KMS-11 (cell line): Measurements from ENCODE around the gene RPGRIP1L.

Source experiments
- H2AFZ ChIP-seq: fragments of 200-600 bp; sonication (generic); 2 replicates; pipeline ENCODE4 v1.6.1; 2016; ENCODE audit warnings: antibody characterized with exemption, mixed run types, low read depth
- H3K27ac ChIP-seq: fragments of 200-600 bp; sonication (generic); 2 replicates; pipeline ENCODE4 v1.6.1; 2016; ENCODE audit warnings: mild to moderate bottlenecking, mixed run types
- H3K27me3 ChIP-seq: fragments of 200-600 bp; sonication (generic); 2 replicates; pipeline ENCODE4 v1.6.1; 2017; ENCODE audit warnings: mild to moderate bottlenecking, low read depth, mixed run types, moderate library complexity; ENCODE audit not compliant: insufficient read depth
- H3K36me3 ChIP-seq: fragments of 200-600 bp; sonication (generic); 2 replicates; pipeline ENCODE4 v1.6.1; 2017; ENCODE audit warnings: mild to moderate bottlenecking, mixed run types; ENCODE audit not compliant: insufficient read depth
- H3K4me1 ChIP-seq: fragments of 200-600 bp; sonication (generic); 2 replicates; pipeline ENCODE4 v1.6.1; 2016; ENCODE audit warnings: mild to moderate bottlenecking, low read depth, mixed run types; ENCODE audit not compliant: poor library complexity, severe bottlenecking
- H3K4me2 ChIP-seq: fragments of 200-600 bp; sonication (generic); 2 replicates; pipeline ENCODE4 v1.7.0; 2016; ENCODE audit warnings: mild to moderate bottlenecking, mixed run types
- H3K4me3 ChIP-seq: fragments of 200-600 bp; sonication (generic); IDR thresholded peaks from 2 replicates; pipeline ENCODE4 v1.6.1; 2017; ENCODE audit warnings: low read depth, low read length, mixed read lengths; ENCODE audit not compliant: insufficient read depth
- H3K79me2 ChIP-seq: fragments of 200-600 bp; sonication (generic); 2 replicates; pipeline ENCODE4 v1.6.1; 2016; ENCODE audit warnings: low read depth, mixed run types; ENCODE audit not compliant: insufficient read depth
- H3K9ac ChIP-seq: fragments of 200-600 bp; sonication (generic); 2 replicates; pipeline ENCODE4 v1.6.1; 2016; ENCODE audit warnings: mild to moderate bottlenecking, mixed run types
- H4K20me1 ChIP-seq: fragments of 200-600 bp; sonication (generic); 2 replicates; pipeline ENCODE4 v1.6.1; 2016; ENCODE audit warnings: mild to moderate bottlenecking, mixed run types; ENCODE audit not compliant: insufficient read depth
- CTCF ChIP-seq: fragments of 200-600 bp; sonication (generic); conservative IDR thresholded peaks from 2 replicates; pipeline ENCODE4 v1.6.1; 2017; ENCODE audit warnings: low read depth, mild to moderate bottlenecking, antibody characterized with exemption, low read length, moderate library complexity, mixed read lengths

The RPGRIP1L gene

GRCh38 chr16:53703590-53704444 is at the start of gene RPGRIP1L, which contains the start of gene FTO:
RPGRIP1L (minus strand) TSS chr16:53703859; CDS start chr16:53700723, 3,136 bp downstream.
FTO (plus strand) TSS chr16:53704156.
- Histone ChIP-seq H3K27ac (no peak within 1 kb of the TSS), H3K4me1 (peaks cover 18% of the 10 kb centered on the region), H3K4me3 (peak within 1 kb of the TSS; percentile 35), H2AFZ (peak within 1 kb of the TSS; percentile 86), H3K36me3 (no peaks in the 10 kb centered on the region), H4K20me1 (no peaks in the 10 kb centered on the region), H3K27me3 (no peaks in the 10 kb centered on the region), H3K79me2 (peaks cover 25% of the 10 kb centered on the region), H3K4me2 (peak within 1 kb of the TSS; percentile 96), H3K9ac (peak within 1 kb of the TSS; percentile 47; the same call in 1 of the 2 replicates)
- TF ChIP-seq CTCF = no peak

GRCh38 chr16:53753431-53753830 is 49.8 kb upstream of the RPGRIP1L start:
- no peaks in the 10 kb centered on the region for H4K20me1 ChIP-seq
- H3K4me2 ChIP-seq = no peak overlapping the region
- no peak overlapping the region for H3K4me3 ChIP-seq
- no peaks in the 10 kb centered on the region for H3K4me1 ChIP-seq
- no peak overlapping the region for H3K9ac ChIP-seq
- no peak for TF ChIP-seq CTCF
- no peaks in the 10 kb centered on the region for H3K27me3 ChIP-seq
- H3K36me3 ChIP-seq = no peaks in the 10 kb centered on the region
- H3K27ac ChIP-seq = no peak overlapping the region
- H2AFZ ChIP-seq = no peak overlapping the region
- no peaks in the 10 kb centered on the region for H3K79me2 ChIP-seq

GRCh38 chr16:53752560-53752959 is 48.9 kb upstream of the RPGRIP1L start:
- no peak overlapping the region for H2AFZ ChIP-seq
- H3K36me3 ChIP-seq = no peaks in the 10 kb centered on the region
- TF ChIP-seq CTCF = no peak
- H3K79me2 ChIP-seq = 0 out of 2 replicates have a peak, but pooled peaks cover 4% of the 10 kb centered on the region
- no peak overlapping the region for H3K9ac ChIP-seq
- H4K20me1 ChIP-seq = no peaks in the 10 kb centered on the region
- H3K27ac ChIP-seq = no peak overlapping the region
- H3K4me2 ChIP-seq = no peak overlapping the region
- no peaks in the 10 kb centered on the region for H3K27me3 ChIP-seq
- H3K4me3 ChIP-seq = no peak overlapping the region
- no peaks in the 10 kb centered on the region for H3K4me1 ChIP-seq

GRCh38 chr16:53745753-53746266 is 42.2 kb upstream of the RPGRIP1L start:
- no peaks in the 10 kb centered on the region for H4K20me1 ChIP-seq
- no peak overlapping the region for H2AFZ ChIP-seq
- no peak for TF ChIP-seq CTCF
- no peaks in the 10 kb centered on the region for H3K27me3 ChIP-seq
- no peaks in the 10 kb centered on the region for H3K36me3 ChIP-seq
- H3K4me3 ChIP-seq = no peak overlapping the region
- H3K4me2 ChIP-seq = no peak overlapping the region
- no peak overlapping the region for H3K9ac ChIP-seq
- H3K4me1 ChIP-seq = peaks cover 2% of the 10 kb centered on the region
- H3K27ac ChIP-seq = no peak overlapping the region
- H3K79me2 ChIP-seq = 0 out of 2 replicates have a peak, but pooled peaks cover 8% of the 10 kb centered on the region
